Panc1 (cell line): ENCODE results near the gene FFAR3. TPM values are rescaled to one million over a fixed set of nuclear protein-coding genes. Genes with fewer than 3 reads are reported as not detected.
"Not testable (repeated sequence)": the region's sequence is repeated elsewhere in the genome, so short reads cannot be mapped to it uniquely, and the experiment has no call there.

Experiments
- ATAC-seq: fragments of 200-7000 bp; cut with Tn5 transposase; 2 replicates; pipeline ENCODE4 v1.9.1; 2020; ENCODE audit warnings: mild to moderate bottlenecking, moderate library complexity
- BruUV-seq: library from RNA; stranded (reverse); fragments of 400-500 nt; replicated peaks from 2 replicates; lab custom pipeline; 2021; lab: Mats Ljungman, UMichigan
- CTCF ChIA-PET: fragments of 300-600 bp; sonication (Branson Sonifier 250); formaldehyde crosslinking; loops from one replicate; lab custom pipeline; 2022; ENCODE audit warnings: antibody characterized with exemption; lab: Charles Lee
- POLR2A ChIA-PET: fragments of 300-600 bp; sonication (Branson Sonifier 250); formaldehyde crosslinking; loops from one replicate; lab custom pipeline; 2022; ENCODE audit warnings: antibody characterized with exemption; lab: Charles Lee
- DNase-seq: peaks from one replicate; pipeline ENCODE4 v3.0.0-alpha.2; 2010; ENCODE audit warnings: low read depth, low spot score
- H3K27ac ChIP-seq: 2 replicates; pipeline ENCODE4 v1.5.1; 2011; ENCODE audit warnings: mild to moderate bottlenecking, low read length, inconsistent platforms
- H3K27me3 ChIP-seq: fragments of 200-500 bp; sonication (Bioruptor generic); 2 replicates; pipeline ENCODE4 v1.6.0; 2014; ENCODE audit warnings: low read length, inconsistent platforms; ENCODE audit not compliant: control insufficient read depth, insufficient read depth
- H3K36me3 ChIP-seq: fragments of 200-500 bp; sonication (Bioruptor generic); 2 replicates; pipeline ENCODE4 v1.5.1; 2014; ENCODE audit warnings: inconsistent platforms, mild to moderate bottlenecking, low read length, moderate library complexity; ENCODE audit not compliant: control insufficient read depth, insufficient read depth
- H3K4me1 ChIP-seq: 2 replicates; pipeline ENCODE4 v1.5.1; 2011; ENCODE audit warnings: inconsistent platforms, mild to moderate bottlenecking, low read length, moderate library complexity; ENCODE audit not compliant: control insufficient read depth, insufficient read depth
- H3K4me3 ChIP-seq, 2 experiments: 2 replicates each; pipeline ENCODE4 v1.5.1; 2011 to 2012; ENCODE audit warnings: low read depth in 2 of 2, low read length in 2 of 2, mild to moderate bottlenecking in 2 of 2, inconsistent platforms in 1 of 2, moderate library complexity in 1 of 2
- H3K9me3 ChIP-seq: fragments of 200-500 bp; sonication (Bioruptor generic); 2 replicates; pipeline ENCODE4 v1.5.1; 2014; ENCODE audit warnings: low read depth, mild to moderate bottlenecking, inconsistent platforms, low read length, moderate library complexity; ENCODE audit not compliant: control insufficient read depth, insufficient read depth
- POLR2AphosphoS5 ChIP-seq: IDR thresholded peaks from 2 replicates; pipeline ENCODE4 v1.6.1; 2012; ENCODE audit warnings: mild to moderate bottlenecking, low read depth, low read length, moderate library complexity
- SIN3A ChIP-seq: IDR thresholded peaks from 2 replicates; pipeline ENCODE4 v1.6.1; 2012; ENCODE audit warnings: low read depth, mild to moderate bottlenecking, low read length, moderate library complexity, borderline replicate concordance; ENCODE audit not compliant: insufficient read depth
- TCF7L2 ChIP-seq: IDR thresholded peaks from 2 replicates; pipeline ENCODE4 v1.6.1; 2011; ENCODE audit warnings: mild to moderate bottlenecking, low read depth, low read length, inconsistent platforms
- in situ Hi-C: cut with HindIII; loops from 2 replicates; pipeline ENCODE4 v1.10.0; 2016; ENCODE audit warnings: low sequenced_read_pairs, low pct_unique_long_range_greater_than_20kb
- intact Hi-C: fragments of 100-400 bp; cut with micrococcal nuclease; formaldehyde crosslinking; loops from one replicate; pipeline ENCODE4 v1.10.0; 2022; ENCODE audit not compliant: unreplicated experiment
- total RNA-seq: library from RNA; stranded (reverse); gene quantifications from one replicate; pipeline ENCODE4 v1.2.1, GENCODE V29; 2021; ENCODE audit not compliant: unreplicated experiment
- TF ChIP-seq, protein P1 (sequence below), 2 experiments: IDR thresholded peaks; 2 replicates each; pipeline ENCODE4 v1.6.1; 2011 to 2012; ENCODE audit warnings: low read depth in 2 of 2, control low read depth in 1 of 2, low read length in 1 of 2, mild to moderate bottlenecking in 1 of 2, moderate library complexity in 1 of 2; ENCODE audit not compliant: insufficient read depth in 1 of 2
- TF ChIP-seq, protein P2 (sequence below): fragments of 450-650 bp; IDR thresholded peaks from 2 replicates; pipeline ENCODE4 v1.5.1; 2017; ENCODE audit warnings: mild to moderate bottlenecking

Gene FFAR3
- total RNA-seq, 1 experiment from 2014 or later = not detected

DNA sequence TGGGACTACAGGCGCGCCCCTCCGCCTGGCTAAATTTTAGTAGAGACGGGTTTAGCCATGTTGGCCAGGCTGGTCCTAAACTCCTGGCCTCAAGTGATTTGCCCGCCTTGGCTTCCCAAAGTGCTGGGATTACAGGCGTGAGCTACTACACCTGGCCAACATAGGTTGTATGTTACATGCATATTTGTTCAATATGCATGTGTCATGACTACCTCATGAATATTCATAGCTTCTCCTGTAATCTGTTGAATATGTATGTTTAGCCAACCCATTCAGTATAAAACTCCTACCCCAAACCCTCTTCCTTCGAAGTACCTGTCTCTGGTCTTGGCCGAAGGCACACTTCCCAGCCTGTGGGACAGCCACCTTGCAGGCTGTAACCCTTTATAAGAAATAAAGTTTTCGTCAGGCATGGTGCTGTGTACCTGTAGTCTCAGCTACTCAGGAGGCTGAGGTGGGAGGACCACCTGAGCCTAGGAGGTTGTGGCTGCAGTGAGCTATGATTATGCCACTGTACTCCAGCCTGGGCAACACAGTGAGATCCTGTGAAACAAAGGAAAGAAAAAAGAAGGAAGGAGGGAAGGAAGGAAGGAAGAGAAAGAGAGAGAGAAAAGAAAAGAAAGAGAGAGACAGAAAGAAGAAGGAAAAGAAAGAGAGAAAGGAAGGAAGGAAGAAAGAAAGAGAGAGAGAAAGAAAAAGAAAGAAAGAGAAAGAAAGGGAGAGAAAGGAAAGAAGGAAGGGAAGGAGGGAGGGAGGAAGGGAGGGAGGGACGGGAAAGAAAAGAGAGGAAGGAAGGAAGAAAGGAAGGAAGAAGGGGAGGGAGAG lies 41.9 kb downstream of the FFAR3 start:
- no peak overlapping the region for H3K4me3 ChIP-seq
- H3K27me3 ChIP-seq = no peaks in the 10 kb centered on the region
- ChIA-PET POLR2A (no interaction called here), CTCF (no interaction called here)
- TF ChIP-seq SIN3A (no peak), TCF7L2 (no peak), POLR2AphosphoS5 (no peak)
- TF ChIP-seq, protein P1, sequence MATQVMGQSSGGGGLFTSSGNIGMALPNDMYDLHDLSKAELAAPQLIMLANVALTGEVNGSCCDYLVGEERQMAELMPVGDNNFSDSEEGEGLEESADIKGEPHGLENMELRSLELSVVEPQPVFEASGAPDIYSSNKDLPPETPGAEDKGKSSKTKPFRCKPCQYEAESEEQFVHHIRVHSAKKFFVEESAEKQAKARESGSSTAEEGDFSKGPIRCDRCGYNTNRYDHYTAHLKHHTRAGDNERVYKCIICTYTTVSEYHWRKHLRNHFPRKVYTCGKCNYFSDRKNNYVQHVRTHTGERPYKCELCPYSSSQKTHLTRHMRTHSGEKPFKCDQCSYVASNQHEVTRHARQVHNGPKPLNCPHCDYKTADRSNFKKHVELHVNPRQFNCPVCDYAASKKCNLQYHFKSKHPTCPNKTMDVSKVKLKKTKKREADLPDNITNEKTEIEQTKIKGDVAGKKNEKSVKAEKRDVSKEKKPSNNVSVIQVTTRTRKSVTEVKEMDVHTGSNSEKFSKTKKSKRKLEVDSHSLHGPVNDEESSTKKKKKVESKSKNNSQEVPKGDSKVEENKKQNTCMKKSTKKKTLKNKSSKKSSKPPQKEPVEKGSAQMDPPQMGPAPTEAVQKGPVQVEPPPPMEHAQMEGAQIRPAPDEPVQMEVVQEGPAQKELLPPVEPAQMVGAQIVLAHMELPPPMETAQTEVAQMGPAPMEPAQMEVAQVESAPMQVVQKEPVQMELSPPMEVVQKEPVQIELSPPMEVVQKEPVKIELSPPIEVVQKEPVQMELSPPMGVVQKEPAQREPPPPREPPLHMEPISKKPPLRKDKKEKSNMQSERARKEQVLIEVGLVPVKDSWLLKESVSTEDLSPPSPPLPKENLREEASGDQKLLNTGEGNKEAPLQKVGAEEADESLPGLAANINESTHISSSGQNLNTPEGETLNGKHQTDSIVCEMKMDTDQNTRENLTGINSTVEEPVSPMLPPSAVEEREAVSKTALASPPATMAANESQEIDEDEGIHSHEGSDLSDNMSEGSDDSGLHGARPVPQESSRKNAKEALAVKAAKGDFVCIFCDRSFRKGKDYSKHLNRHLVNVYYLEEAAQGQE (IDR thresholded peaks at IDR 0.05; ENCODE audit: insufficient read depth in 1 of 2, low read depth in 2 of 2, low read length in 1 of 2) = no peak
- TF ChIP-seq, protein P2, sequence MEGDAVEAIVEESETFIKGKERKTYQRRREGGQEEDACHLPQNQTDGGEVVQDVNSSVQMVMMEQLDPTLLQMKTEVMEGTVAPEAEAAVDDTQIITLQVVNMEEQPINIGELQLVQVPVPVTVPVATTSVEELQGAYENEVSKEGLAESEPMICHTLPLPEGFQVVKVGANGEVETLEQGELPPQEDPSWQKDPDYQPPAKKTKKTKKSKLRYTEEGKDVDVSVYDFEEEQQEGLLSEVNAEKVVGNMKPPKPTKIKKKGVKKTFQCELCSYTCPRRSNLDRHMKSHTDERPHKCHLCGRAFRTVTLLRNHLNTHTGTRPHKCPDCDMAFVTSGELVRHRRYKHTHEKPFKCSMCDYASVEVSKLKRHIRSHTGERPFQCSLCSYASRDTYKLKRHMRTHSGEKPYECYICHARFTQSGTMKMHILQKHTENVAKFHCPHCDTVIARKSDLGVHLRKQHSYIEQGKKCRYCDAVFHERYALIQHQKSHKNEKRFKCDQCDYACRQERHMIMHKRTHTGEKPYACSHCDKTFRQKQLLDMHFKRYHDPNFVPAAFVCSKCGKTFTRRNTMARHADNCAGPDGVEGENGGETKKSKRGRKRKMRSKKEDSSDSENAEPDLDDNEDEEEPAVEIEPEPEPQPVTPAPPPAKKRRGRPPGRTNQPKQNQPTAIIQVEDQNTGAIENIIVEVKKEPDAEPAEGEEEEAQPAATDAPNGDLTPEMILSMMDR = no peak
- DNase-seq (no peak), ATAC-seq (no peak)
- no peaks in the 10 kb centered on the region for H3K9me3 ChIP-seq
- H3K36me3 ChIP-seq = no peaks in the 10 kb centered on the region
- in situ Hi-C loops (no loop called here), intact Hi-C loops (no loop called here)
- no TSS peak for BruUV-seq
- H3K27ac ChIP-seq = no peak overlapping the region
- no peaks in the 10 kb centered on the region for H3K4me1 ChIP-seq

DNA sequence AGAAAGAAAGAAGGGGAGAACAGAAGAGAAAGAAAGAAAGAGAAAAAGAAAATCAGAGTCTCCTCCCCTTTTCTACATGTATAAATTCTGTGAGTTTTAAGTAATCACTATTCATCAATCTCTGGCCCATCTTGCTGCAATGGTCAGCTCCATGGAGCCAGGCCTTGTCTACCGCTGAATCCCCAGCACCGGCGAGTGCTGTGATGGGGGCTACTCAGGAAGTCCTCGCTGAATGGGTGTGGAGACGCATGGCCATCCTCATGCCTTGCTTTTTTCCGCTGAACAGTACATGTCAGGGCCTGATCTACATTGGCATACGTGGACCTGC lies 42.5 kb downstream of the FFAR3 start:
- intact Hi-C loops (no loop called here), in situ Hi-C loops (no loop called here)
- Histone ChIP-seq H3K4me3 (no peak overlapping the region), H3K27me3 (no peaks in the 10 kb centered on the region), H3K4me1 (no peaks in the 10 kb centered on the region), H3K27ac (no peak overlapping the region), H3K36me3 (no peaks in the 10 kb centered on the region), H3K9me3 (no peaks in the 10 kb centered on the region)
- ATAC-seq (no peak), DNase-seq (no peak)
- no TSS peak for BruUV-seq
- TF ChIP-seq TCF7L2 (no peak), POLR2AphosphoS5 (no peak), SIN3A (no peak)
- TF ChIP-seq, protein P2 = no peak
- TF ChIP-seq, protein P1 (IDR thresholded peaks at IDR 0.05; ENCODE audit: insufficient read depth in 1 of 2, low read depth in 2 of 2, low read length in 1 of 2) = no peak
- CTCF ChIA-PET = interaction anchor here (0.6 kb wide), 1 partner anchor 266 kb away, joined by 3 read pairs; the partner anchor contains the start of gene LGI4
- POLR2A ChIA-PET = no interaction called here

DNA sequence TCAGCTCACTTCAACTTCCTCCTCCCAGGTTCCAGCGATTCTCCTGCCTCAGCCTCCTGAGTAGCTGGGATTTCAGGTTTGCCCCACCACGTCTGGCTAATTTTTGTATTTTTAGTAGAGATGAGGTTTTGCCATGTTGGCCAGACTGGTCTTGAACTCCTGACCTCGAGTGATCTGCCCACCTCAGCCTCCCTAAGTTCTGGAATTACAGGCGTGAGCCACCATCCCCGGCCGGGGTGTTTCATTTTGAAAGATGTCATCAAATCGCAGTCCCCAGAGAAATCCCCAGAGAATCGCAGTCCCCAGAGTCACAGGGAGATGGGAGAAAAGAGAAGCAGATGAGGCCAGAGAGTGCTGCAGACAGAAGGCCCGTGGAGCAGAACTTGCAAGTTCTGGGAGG lies 43.2 kb downstream of the FFAR3 start:
- CTCF ChIA-PET = interaction anchor here (0.6 kb wide), 1 partner anchor 267 kb away, joined by 3 read pairs; the partner anchor contains the start of gene LGI4
- H3K9me3 ChIP-seq, intact Hi-C loops, in situ Hi-C loops, BruUV-seq, H3K27ac ChIP-seq, H3K4me1 ChIP-seq, H3K4me3 ChIP-seq, H3K27me3 ChIP-seq, DNase-seq, H3K36me3 ChIP-seq, ATAC-seq, POLR2A ChIA-PET: not testable (repeated sequence)
